NCI-H460 (cell line): ENCODE data around the gene SIAH1. TPM values are rescaled to one million over a fixed set of nuclear protein-coding genes. Genes with fewer than 3 reads are reported as not detected.
"Not testable (repeated sequence)": the region's sequence is repeated elsewhere in the genome, so short reads cannot be mapped to it uniquely, and the experiment has no call there.

Source experiments
- DNase-seq: peaks from one replicate; pipeline ENCODE4 v3.0.0-alpha.2; 2016; ENCODE audit warnings: low read depth; ENCODE audit errors: extremely low read depth
- total RNA-seq: library from RNA; depleted of rRNA; stranded (reverse); fragments of >200 nt; shearing (Covaris generic); gene quantifications from 2 replicates; pipeline ENCODE4 v1.2.3, GENCODE V29; 2014

The SIAH1 gene
- total RNA-seq, 1 experiment from 2014 or later: 30.6 TPM

- DNase-seq: no peak
Observed at GRCh38 chr16:48367441-48368049, 17.7 kb downstream of the SIAH1 start.

- DNase-seq: peak; percentile 94
Observed at GRCh38 chr16:48366165-48367093, 18.8 kb downstream of the SIAH1 start.

GRCh38 chr16:48365601-48366164 lies 19.5 kb downstream of the SIAH1 start:
- DNase-seq: peak; percentile 90

- DNase-seq: no peak
Observed at GRCh38 chr16:48365025-48365600, 20.1 kb downstream of the SIAH1 start.

- no peak for DNase-seq
Observed at GRCh38 chr16:48361540-48362144, 23.6 kb downstream of the SIAH1 start.

- DNase-seq: no peak
Observed at GRCh38 chr16:48361012-48361411, 24.2 kb downstream of the SIAH1 start.

GRCh38 chr16:48359983-48360382 lies 25.2 kb downstream of the SIAH1 start:
- DNase-seq: no peak

GRCh38 chr16:48358419-48358818 lies 26.8 kb downstream of the SIAH1 start:
- no peak for DNase-seq

GRCh38 chr16:48356633-48357376 lies 28.4 kb downstream of the SIAH1 start:
- DNase-seq: no peak

GRCh38 chr16:48354877-48355855 lies 30.0 kb downstream of the SIAH1 start:
- no peak for DNase-seq

- not testable (repeated sequence) for DNase-seq
Observed at GRCh38 chr16:48354385-48354784, 30.8 kb downstream of the SIAH1 start.

- peak; percentile 69 for DNase-seq
Observed at GRCh38 chr16:48353565-48354163, 31.5 kb downstream of the SIAH1 start.

GRCh38 chr16:48352648-48353390 lies 32.4 kb downstream of the SIAH1 start:
- no peak for DNase-seq

- no peak for DNase-seq
Observed at GRCh38 chr16:48350736-48351135, 34.5 kb downstream of the SIAH1 start.

GRCh38 chr16:48347980-48348379 lies 37.2 kb downstream of the SIAH1 start:
- no peak for DNase-seq

GRCh38 chr16:48347191-48347865 lies 37.9 kb downstream of the SIAH1 start:
- no peak for DNase-seq

- DNase-seq: no peak
Observed at GRCh38 chr16:48342591-48342990, 42.6 kb downstream of the SIAH1 start.
